Small intestine (tissue), 7 donors: Measurements from ENCODE around the gene MGAT3. TPM values are rescaled to one million over a fixed set of nuclear protein-coding genes. Genes with fewer than 3 reads are reported as not detected.

ENCODE experiments used
- DNase-seq, 2 donors: peaks; one replicate each; pipeline versions ENCODE4 v3.0.0 to v3.0.0-alpha.2; 2013
- FAIRE-seq: peaks from 2 replicates; lab custom pipeline; 2012; peaks lifted over from hg19 to GRCh38; lab: Jason Lieb, UNC
- H3K27ac ChIP-seq, 3 donors: one replicate each; pipeline ENCODE4 v1.5.1; 2013; ENCODE audit warnings: low read length in 2 of 3, mild to moderate bottlenecking in 2 of 3, control low read depth in 1 of 3, inconsistent platforms in 1 of 3, low read depth in 1 of 3, moderate library complexity in 1 of 3
- H3K27me3 ChIP-seq, 3 donors: one replicate each; pipeline ENCODE4 v1.6.1; 2013; ENCODE audit warnings: low read length in 3 of 3, inconsistent platforms in 1 of 3; ENCODE audit not compliant: control insufficient read depth in 3 of 3, insufficient read depth in 3 of 3
- H3K36me3 ChIP-seq, 3 donors: one replicate each; pipeline ENCODE4 v1.6.1; 2013; ENCODE audit warnings: low read length in 3 of 3, inconsistent platforms in 1 of 3, low read depth in 1 of 3, mild to moderate bottlenecking in 1 of 3, moderate library complexity in 1 of 3; ENCODE audit not compliant: control insufficient read depth in 3 of 3, insufficient read depth in 2 of 3
- H3K4me1 ChIP-seq, 3 donors: one replicate each; pipeline ENCODE4 v1.6.1; 2013; ENCODE audit warnings: low read length in 2 of 3, inconsistent platforms in 1 of 3, low read depth in 1 of 3, mild to moderate bottlenecking in 1 of 3, moderate library complexity in 1 of 3; ENCODE audit not compliant: control insufficient read depth in 3 of 3, insufficient read depth in 2 of 3
- H3K4me3 ChIP-seq, 3 donors: one replicate each; pipeline ENCODE4 v1.5.1; 2013; ENCODE audit warnings: low read length in 3 of 3, control low read depth in 1 of 3, inconsistent platforms in 1 of 3, low read depth in 1 of 3, mild to moderate bottlenecking in 1 of 3, moderate library complexity in 1 of 3
- H3K9me3 ChIP-seq, 2 donors: one replicate each; pipeline ENCODE4 v1.6.1; 2013; ENCODE audit warnings: low read depth in 1 of 2, low read length in 1 of 2; ENCODE audit not compliant: control insufficient read depth in 2 of 2, insufficient read depth in 1 of 2
- WGBS, 3 donors: extraction: QIAGEN DNeasy Blood & Tissue Kit; methylation state at CpG; one replicate each; pipeline ENCODE4 v1.1.7; 2013; 5-methylcytosine and 5-hydroxymethylcytosine counted together
- polyA plus RNA-seq, 4 donors: library from polyadenylated mRNA; stranded (reverse) in 3 of 4; unstranded in 1 of 4; fragments of 200-250 nt in 3 of 4; fragments of 120-200 nt in 1 of 4; gene quantifications; one replicate each; pipeline versions ENCODE4 v1.2.1 to v1.2.3, GENCODE V29; 2013
- donor health status: healthy with polysubstance abuse.
- donor health status: control.
- donor health status: control.
- donor health status: Bipolar disorder and iron deficiency.
- donor health status: healthy.

The MGAT3 gene
- polyA plus RNA-seq, 4 donors = 11.1 to 30.1 (median 17.2) TPM

- Histone ChIP-seq H3K27me3 (no peaks in the 10 kb centered on the region), H3K9me3 (no peaks in the 10 kb centered on the region), H3K4me3 (no peak overlapping the region), H3K27ac (no peak overlapping the region), H3K4me1 (peaks cover 0 to 44% (median 0%) of the 10 kb centered on the region in 3 donors), H3K36me3 (peaks cover 0 to 82% (median 2%) of the 10 kb centered on the region in 3 donors)
- no peak for DNase-seq
- 79 to 87% (median 84%) methylated on average over 3 of the region's 3 CpGs for WGBS, 3 donors
- no peak for FAIRE-seq
These were observed 22.4 kb downstream of the MGAT3 start for GRCh38 chr22:39479254-39479653.

DNA sequence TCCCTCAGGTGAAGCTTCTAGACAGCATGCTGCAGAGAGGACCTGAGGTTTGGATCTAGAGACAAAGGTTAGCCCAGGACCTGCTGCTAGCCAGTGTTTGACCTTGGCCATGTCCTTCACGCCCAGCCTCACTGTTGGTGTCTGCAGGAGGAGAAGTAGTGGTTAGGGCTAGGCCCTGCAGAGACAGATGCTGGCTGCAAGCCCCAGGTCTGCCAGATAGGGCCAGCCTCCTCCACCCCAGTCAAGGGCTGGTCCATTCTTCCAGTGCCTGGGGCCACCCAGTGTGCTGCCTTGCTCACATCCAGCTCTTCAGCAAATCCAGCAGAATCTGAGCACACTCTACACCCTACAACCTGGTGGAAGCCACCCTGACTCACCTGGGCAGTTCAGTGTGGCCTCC, 23.7 kb downstream of the MGAT3 start:
- Histone ChIP-seq H3K9me3 (no peaks in the 10 kb centered on the region), H3K36me3 (peaks cover 0 to 80% (median 2%) of the 10 kb centered on the region in 3 donors), H3K4me3 (no peak overlapping the region), H3K27ac (no peak overlapping the region), H3K4me1 (peaks cover 0 to 31% (median 0%) of the 10 kb centered on the region in 3 donors), H3K27me3 (no peaks in the 10 kb centered on the region)
- DNase-seq (no peak), FAIRE-seq (no peak)
- WGBS, 3 donors = 61 to 72% (median 67%) methylated on average over 1 of the region's 1 CpG

GRCh38 chr22:39481054-39481453, 24.2 kb downstream of the MGAT3 start:
- Histone ChIP-seq H3K4me1 (peaks cover 0 to 26% (median 0%) of the 10 kb centered on the region in 3 donors), H3K9me3 (no peaks in the 10 kb centered on the region), H3K27me3 (no peaks in the 10 kb centered on the region), H3K36me3 (peaks cover 0 to 76% (median 2%) of the 10 kb centered on the region in 3 donors), H3K4me3 (no peak overlapping the region), H3K27ac (no peak overlapping the region)
- 90 to 93% (median 93%) methylated on average over 16 of the region's 16 CpGs for WGBS, 3 donors
- FAIRE-seq (no peak), DNase-seq (no peak)

- H3K9me3 ChIP-seq = no peaks in the 10 kb centered on the region
- 91 to 92% (median 91%) methylated on average over 5 of the region's 5 CpGs for WGBS, 3 donors
- DNase-seq (no peak), FAIRE-seq (no peak)
- H3K27me3 ChIP-seq = no peaks in the 10 kb centered on the region
- H3K4me1 ChIP-seq = peaks cover 0 to 21% (median 0%) of the 10 kb centered on the region in 3 donors
- H3K4me3 ChIP-seq = no peak overlapping the region
- H3K36me3 ChIP-seq = peaks cover 0 to 71% (median 2%) of the 10 kb centered on the region in 3 donors
- no peak overlapping the region for H3K27ac ChIP-seq
These were observed 24.8 kb downstream of the MGAT3 start for GRCh38 chr22:39481595-39481994.

- WGBS, 3 donors = 79 to 90% (median 82%) methylated on average over 3 of the region's 3 CpGs
- peaks cover 0 to 10% (median 0%) of the 10 kb centered on the region in 3 donors for H3K4me1 ChIP-seq
- FAIRE-seq (no peak), DNase-seq (no peak)
- no peak overlapping the region for H3K4me3 ChIP-seq
- peak overlapping the region in 1 of 3 donors; percentile 3 for H3K27ac ChIP-seq
- H3K9me3 ChIP-seq = no peaks in the 10 kb centered on the region
- peaks cover 0 to 67% (median 3%) of the 10 kb centered on the region in 3 donors for H3K36me3 ChIP-seq
- no peaks in the 10 kb centered on the region for H3K27me3 ChIP-seq
These were observed 26.0 kb downstream of the MGAT3 start for GRCh38 chr22:39482768-39483167.

DNA sequence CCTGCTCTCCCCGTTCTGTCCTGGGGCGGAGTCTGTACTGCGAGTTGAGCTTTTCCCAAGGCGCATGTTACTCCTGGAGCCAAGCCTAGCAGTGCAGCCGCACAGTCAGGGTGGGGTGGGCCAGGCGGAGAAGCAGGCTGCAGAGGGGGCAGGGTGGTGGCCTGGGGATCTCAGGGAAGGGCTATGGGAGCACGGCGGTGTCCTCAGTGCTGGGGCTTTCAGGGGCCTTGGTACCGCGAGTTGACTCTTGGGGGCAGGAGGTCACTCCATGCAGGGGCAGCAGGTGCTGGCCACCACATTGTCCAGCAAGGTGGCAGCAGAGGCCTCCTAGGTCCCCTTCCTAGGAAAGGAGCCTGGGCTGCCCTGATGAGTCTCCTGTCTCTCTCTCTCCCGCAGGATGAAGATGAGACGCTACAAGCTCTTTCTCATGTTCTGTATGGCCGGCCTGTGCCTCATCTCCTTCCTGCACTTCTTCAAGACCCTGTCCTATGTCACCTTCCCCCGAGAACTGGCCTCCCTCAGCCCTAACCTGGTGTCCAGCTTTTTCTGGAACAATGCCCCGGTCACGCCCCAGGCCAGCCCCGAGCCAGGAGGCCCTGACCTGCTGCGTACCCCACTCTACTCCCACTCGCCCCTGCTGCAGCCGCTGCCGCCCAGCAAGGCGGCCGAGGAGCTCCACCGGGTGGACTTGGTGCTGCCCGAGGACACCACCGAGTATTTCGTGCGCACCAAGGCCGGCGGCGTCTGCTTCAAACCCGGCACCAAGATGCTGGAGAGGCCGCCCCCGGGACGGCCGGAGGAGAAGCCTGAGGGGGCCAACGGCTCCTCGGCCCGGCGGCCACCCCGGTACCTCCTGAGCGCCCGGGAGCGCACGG, 30.4 kb downstream of the MGAT3 start:
- DNase-seq = no peak
- FAIRE-seq = no peak
- 83 to 88% (median 87%) methylated on average over 37 to 45 of the region's 45 CpGs for WGBS, 3 donors
- Histone ChIP-seq H3K4me3 (no peak overlapping the region), H3K27ac (no peak overlapping the region), H3K27me3 (no peaks in the 10 kb centered on the region), H3K9me3 (no peaks in the 10 kb centered on the region), H3K36me3 (peaks cover 3 to 67% (median 4%) of the 10 kb centered on the region in 3 donors), H3K4me1 (peaks cover 0 to 18% (median 8%) of the 10 kb centered on the region in 3 donors)

- H3K9me3 ChIP-seq = no peaks in the 10 kb centered on the region
- H3K36me3 ChIP-seq = peaks cover 3 to 66% (median 4%) of the 10 kb centered on the region in 3 donors
- no peak overlapping the region for H3K27ac ChIP-seq
- no peak for DNase-seq
- 96 to 97% (median 97%) methylated on average over 66 to 70 of the region's 70 CpGs for WGBS, 3 donors
- H3K27me3 ChIP-seq = no peaks in the 10 kb centered on the region
- H3K4me3 ChIP-seq = no peak overlapping the region
- H3K4me1 ChIP-seq = peaks cover 0 to 18% (median 8%) of the 10 kb centered on the region in 3 donors
- no peak for FAIRE-seq
These were observed 31.2 kb downstream of the MGAT3 start for GRCh38 chr22:39487826-39488520.

DNA sequence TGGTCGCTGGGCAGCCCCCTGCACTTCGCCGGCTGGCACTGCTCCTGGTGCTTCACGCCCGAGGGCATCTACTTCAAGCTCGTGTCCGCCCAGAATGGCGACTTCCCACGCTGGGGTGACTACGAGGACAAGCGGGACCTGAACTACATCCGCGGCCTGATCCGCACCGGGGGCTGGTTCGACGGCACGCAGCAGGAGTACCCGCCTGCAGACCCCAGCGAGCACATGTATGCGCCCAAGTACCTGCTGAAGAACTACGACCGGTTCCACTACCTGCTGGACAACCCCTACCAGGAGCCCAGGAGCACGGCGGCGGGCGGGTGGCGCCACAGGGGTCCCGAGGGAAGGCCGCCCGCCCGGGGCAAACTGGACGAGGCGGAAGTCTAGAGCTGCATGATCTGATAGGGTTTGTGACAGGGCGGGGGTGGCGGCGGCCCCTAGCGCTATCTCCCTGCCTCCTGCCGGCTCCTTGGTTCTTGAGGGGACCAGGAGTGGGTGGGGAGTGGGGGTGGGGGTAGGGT, 31.8 kb downstream of the MGAT3 start:
- peaks cover 3 to 62% (median 4%) of the 10 kb centered on the region in 3 donors for H3K36me3 ChIP-seq
- no peak overlapping the region for H3K27ac ChIP-seq
- peaks cover 0 to 18% (median 8%) of the 10 kb centered on the region in 3 donors for H3K4me1 ChIP-seq
- no peak for FAIRE-seq
- H3K9me3 ChIP-seq = no peaks in the 10 kb centered on the region
- 92 to 96% (median 95%) methylated on average over 38 to 39 of the region's 39 CpGs for whole genome bisulfite sequencing, 3 donors
- no peak overlapping the region for H3K4me3 ChIP-seq
- no peaks in the 10 kb centered on the region for H3K27me3 ChIP-seq
- DNase-seq = no peak
